A673 (cell line): ENCODE data around the gene LINC00305. TPM values are rescaled to one million over a fixed set of nuclear protein-coding genes. Genes with fewer than 3 reads are reported as not detected.

Source experiments
- BruUV-seq: library from RNA; stranded (reverse); fragments of 400-500 nt; replicated peaks from 2 replicates; lab custom pipeline; 2021; lab: Mats Ljungman, UMichigan
- CTCF ChIA-PET: fragments of 300-600 bp; sonication (Branson Sonifier 250); formaldehyde crosslinking; loops from one replicate; lab custom pipeline; 2022; ENCODE audit warnings: antibody characterized with exemption; lab: Charles Lee
- POLR2A ChIA-PET: fragments of 300-600 bp; sonication (Branson Sonifier 250); formaldehyde crosslinking; loops from one replicate; lab custom pipeline; 2022; ENCODE audit warnings: antibody characterized with exemption; ENCODE audit not compliant: low non-redundant PET; lab: Charles Lee
- DNase-seq: peaks from one replicate; pipeline ENCODE4 v3.0.0-alpha.2; 2015; ENCODE audit warnings: low spot score
- H3K27ac ChIP-seq: fragments of 200-600 bp; sonication (generic); 2 replicates; pipeline ENCODE4 v1.5.1; 2016; ENCODE audit warnings: mixed run types, low read depth, mild to moderate bottlenecking, mixed read lengths, antibody characterized with exemption, low read length; ENCODE audit not compliant: poor library complexity, severe bottlenecking
- H3K27me3 ChIP-seq: fragments of 200-600 bp; sonication (generic); replicated peaks from 2 replicates; pipeline ENCODE4 v1.6.1; 2017; ENCODE audit warnings: mixed run types, low read depth, mild to moderate bottlenecking, mixed read lengths, antibody characterized with exemption, low read length; ENCODE audit not compliant: insufficient read depth, poor library complexity
- H3K36me3 ChIP-seq: fragments of 200-600 bp; sonication (generic); 2 replicates; pipeline ENCODE4 v1.6.1; 2016; ENCODE audit warnings: mixed run types, mild to moderate bottlenecking, mixed read lengths, antibody characterized with exemption, low read length; ENCODE audit not compliant: insufficient read depth, poor library complexity, severe bottlenecking
- H3K4me1 ChIP-seq: fragments of 200-600 bp; sonication (generic); 2 replicates; pipeline ENCODE4 v1.6.1; 2017; ENCODE audit warnings: mixed run types, mild to moderate bottlenecking, mixed read lengths, antibody characterized with exemption, low read length; ENCODE audit not compliant: insufficient read depth, poor library complexity, severe bottlenecking
- H3K4me3 ChIP-seq: fragments of 200-600 bp; sonication (generic); 2 replicates; pipeline ENCODE4 v1.5.1; 2016; ENCODE audit warnings: low read depth, mixed run types, mild to moderate bottlenecking, mixed read lengths, low read length; ENCODE audit not compliant: poor library complexity, severe bottlenecking
- H3K9me3 ChIP-seq: fragments of 200-600 bp; sonication (generic); 2 replicates; pipeline ENCODE4 v1.6.1; 2016; ENCODE audit warnings: mixed run types, low read depth, mild to moderate bottlenecking, mixed read lengths, antibody characterized with exemption, low read length; ENCODE audit not compliant: poor library complexity, severe bottlenecking
- EZH2 ChIP-seq: fragments of 200-600 bp; sonication (generic); IDR thresholded peaks from 2 replicates; pipeline ENCODE4 v1.6.1; 2017; ENCODE audit warnings: borderline replicate concordance, low read depth, mild to moderate bottlenecking, mixed read lengths, antibody characterized with exemption, low read length; ENCODE audit not compliant: poor library complexity, severe bottlenecking
- intact Hi-C: fragments of 100-400 bp; cut with micrococcal nuclease; formaldehyde crosslinking; loops from one replicate; pipeline ENCODE4 v1.10.0; 2022; ENCODE audit not compliant: unreplicated experiment
- total RNA-seq: library from RNA; stranded (reverse); gene quantifications from 2 replicates; pipeline ENCODE4 v1.2.3, GENCODE V29; 2021
- TF ChIP-seq, protein P1 (sequence below): fragments of 300-800, 200-600 bp; sonication (generic); conservative IDR thresholded peaks from 2 replicates; pipeline ENCODE4 v1.5.1; 2017; ENCODE audit warnings: low read depth, mild to moderate bottlenecking, antibody characterized with exemption, low read length, moderate library complexity, mixed read lengths

Gene LINC00305
- total RNA-seq, 1 experiment from 2014 or later, result not detected

DNA sequence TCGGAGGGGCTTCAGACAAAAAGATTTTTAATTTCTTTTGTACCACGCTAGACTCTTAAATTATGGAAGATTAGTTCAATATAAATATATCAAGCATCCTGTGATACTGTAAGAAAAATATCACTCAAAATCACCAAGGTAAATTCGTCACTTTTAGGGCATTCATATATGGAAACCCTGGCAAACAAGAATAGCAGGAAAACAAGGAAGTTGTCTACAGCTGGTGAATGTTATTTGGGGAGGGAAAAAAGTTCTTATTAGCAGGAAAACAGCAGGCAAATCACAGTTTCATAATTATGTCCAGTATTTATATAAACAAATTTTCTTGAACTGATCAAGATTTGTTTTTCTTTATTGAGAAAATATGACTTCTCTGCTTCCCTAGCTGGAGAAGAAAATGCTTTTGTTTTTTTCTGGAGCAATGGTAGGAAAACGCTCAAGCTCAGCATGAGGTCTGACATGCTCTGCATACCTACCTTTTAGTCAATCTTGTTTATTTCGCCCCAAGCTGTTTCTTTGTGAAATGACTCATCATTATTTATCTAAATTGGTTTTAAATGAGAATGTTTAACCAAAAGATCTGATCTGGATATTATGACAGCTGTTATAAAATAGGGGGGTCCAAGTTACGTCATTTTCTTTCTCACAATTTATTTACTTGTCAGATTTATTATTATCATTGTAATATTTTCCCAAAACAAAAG, 14.7 kb downstream of the LINC00305 start:
- no peak overlapping the region for H3K27ac ChIP-seq
- ChIA-PET CTCF (no interaction called here), POLR2A (no interaction called here)
- no peaks in the 10 kb centered on the region for H3K9me3 ChIP-seq
- no peaks in the 10 kb centered on the region for H3K36me3 ChIP-seq
- BruUV-seq, result no TSS peak
- H3K4me1 ChIP-seq, result peaks cover 5% of the 10 kb centered on the region
- H3K27me3 ChIP-seq, result no peaks in the 10 kb centered on the region
- TF ChIP-seq EZH2, result no peak
- TF ChIP-seq, protein P1, sequence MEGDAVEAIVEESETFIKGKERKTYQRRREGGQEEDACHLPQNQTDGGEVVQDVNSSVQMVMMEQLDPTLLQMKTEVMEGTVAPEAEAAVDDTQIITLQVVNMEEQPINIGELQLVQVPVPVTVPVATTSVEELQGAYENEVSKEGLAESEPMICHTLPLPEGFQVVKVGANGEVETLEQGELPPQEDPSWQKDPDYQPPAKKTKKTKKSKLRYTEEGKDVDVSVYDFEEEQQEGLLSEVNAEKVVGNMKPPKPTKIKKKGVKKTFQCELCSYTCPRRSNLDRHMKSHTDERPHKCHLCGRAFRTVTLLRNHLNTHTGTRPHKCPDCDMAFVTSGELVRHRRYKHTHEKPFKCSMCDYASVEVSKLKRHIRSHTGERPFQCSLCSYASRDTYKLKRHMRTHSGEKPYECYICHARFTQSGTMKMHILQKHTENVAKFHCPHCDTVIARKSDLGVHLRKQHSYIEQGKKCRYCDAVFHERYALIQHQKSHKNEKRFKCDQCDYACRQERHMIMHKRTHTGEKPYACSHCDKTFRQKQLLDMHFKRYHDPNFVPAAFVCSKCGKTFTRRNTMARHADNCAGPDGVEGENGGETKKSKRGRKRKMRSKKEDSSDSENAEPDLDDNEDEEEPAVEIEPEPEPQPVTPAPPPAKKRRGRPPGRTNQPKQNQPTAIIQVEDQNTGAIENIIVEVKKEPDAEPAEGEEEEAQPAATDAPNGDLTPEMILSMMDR, result no peak
- peak; percentile 33 for DNase-seq
- intact Hi-C loops, result no loop called here
- no peak overlapping the region for H3K4me3 ChIP-seq

DNA sequence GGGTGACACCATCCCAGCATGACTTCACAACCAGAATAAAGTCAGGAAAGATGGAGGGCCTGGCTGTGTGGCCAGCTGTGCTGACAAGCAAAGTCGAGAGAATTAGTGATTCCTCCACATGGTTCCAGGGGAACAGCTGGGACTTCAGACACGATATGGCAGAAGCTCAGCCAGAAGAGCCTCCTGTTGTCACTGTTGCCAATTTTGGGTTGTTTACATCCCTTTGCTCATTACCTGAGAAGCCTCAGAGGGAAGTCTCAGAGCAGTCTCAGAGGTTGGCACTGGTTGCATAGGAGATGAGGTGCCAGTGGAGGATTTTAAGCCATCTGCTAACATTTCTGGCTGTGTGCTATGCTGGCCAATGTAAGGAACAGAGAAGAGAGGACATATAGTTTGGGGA, 16.0 kb downstream of the LINC00305 start:
- BruUV-seq, result no TSS peak
- Histone ChIP-seq H3K27ac (no peak overlapping the region), H3K4me3 (no peak overlapping the region), H3K9me3 (no peaks in the 10 kb centered on the region), H3K36me3 (no peaks in the 10 kb centered on the region), H3K4me1 (peaks cover 5% of the 10 kb centered on the region), H3K27me3 (no peaks in the 10 kb centered on the region)
- ChIA-PET CTCF (no interaction called here), POLR2A (no interaction called here)
- no peak for DNase-seq
- no peak for TF ChIP-seq EZH2
- TF ChIP-seq, protein P1, result no peak
- intact Hi-C loops, result no loop called here

DNA sequence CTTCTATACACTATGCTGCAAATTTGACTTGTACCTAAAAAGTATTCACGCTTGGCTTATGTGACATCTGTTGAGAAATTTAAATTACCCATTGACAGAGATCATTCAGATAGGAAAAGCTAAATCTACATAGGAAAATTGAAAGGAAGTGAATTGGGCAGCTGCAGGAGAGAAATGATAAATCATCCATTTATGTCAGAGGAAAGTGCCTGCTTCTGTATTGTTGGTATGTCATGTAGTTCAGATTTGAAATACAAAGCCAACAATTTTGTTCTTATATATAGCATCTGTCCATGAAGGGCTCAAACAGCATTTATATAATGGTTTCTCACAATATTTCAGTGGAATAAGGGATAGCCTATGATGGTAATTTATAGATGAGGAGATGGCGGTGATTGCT, 17.6 kb downstream of the LINC00305 start:
- no peaks in the 10 kb centered on the region for H3K27me3 ChIP-seq
- intact Hi-C loops, result no loop called here
- H3K4me3 ChIP-seq, result no peak overlapping the region
- TF ChIP-seq EZH2, result no peak
- TF ChIP-seq, protein P1, result no peak
- no peak for DNase-seq
- H3K4me1 ChIP-seq, result peaks cover 5% of the 10 kb centered on the region
- no peak overlapping the region for H3K27ac ChIP-seq
- ChIA-PET POLR2A (no interaction called here), CTCF (no interaction called here)
- no TSS peak for BruUV-seq
- H3K36me3 ChIP-seq, result no peaks in the 10 kb centered on the region
- H3K9me3 ChIP-seq, result no peaks in the 10 kb centered on the region
